Tibial artery (tissue), 4 donors: ENCODE results near the gene INPP5B.
"Not testable (repeated sequence)": the region's sequence is repeated elsewhere in the genome, so short reads cannot be mapped to it uniquely, and the experiment has no call there.

Experiments used
- DNase-seq, 2 donors: peaks; one replicate each; pipeline ENCODE4 v3.0.0-alpha.2; 2019
- H3K27ac ChIP-seq, 2 donors: fragments of 200-600 bp; sonication (generic) in 1 of 2; 1 replicate in 1 of 2; 2 replicates in 1 of 2; pipeline ENCODE4 v1.5.1; 2018 to 2019; ENCODE audit warnings: mild to moderate bottlenecking in 1 of 2
- H3K27me3 ChIP-seq, 2 donors: fragments of 200-600 bp; sonication (generic) in 1 of 2; one replicate each; pipeline versions ENCODE4 v1.5.1 to v1.6.0; 2016 to 2019
- H3K36me3 ChIP-seq, 3 donors: fragments of 200-600 bp; sonication (generic) in 2 of 3; one replicate each; pipeline ENCODE4 v1.5.1; 2016 to 2019; ENCODE audit warnings: mild to moderate bottlenecking in 2 of 3
- H3K4me1 ChIP-seq, 4 donors: fragments of 200-600 bp; sonication (generic) in 2 of 4; 1 replicate in 3 of 4; 2 replicates in 1 of 4; pipeline ENCODE4 v1.5.1; 2016 to 2019
- H3K4me3 ChIP-seq, 2 donors: fragments of 200-600 bp; sonication (generic) in 1 of 2; 1 replicate in 1 of 2; 2 replicates in 1 of 2; pipeline ENCODE4 v1.5.1; 2018 to 2019; ENCODE audit warnings: mild to moderate bottlenecking in 2 of 2
- H3K9me3 ChIP-seq, 3 donors: fragments of 200-600 bp; sonication (generic) in 1 of 3; one replicate each; pipeline ENCODE4 v1.5.1; 2016 to 2019
- intact Hi-C: fragments of 100-400 bp; cut with DNase I; formaldehyde crosslinking; loops from one replicate; pipeline ENCODE4 v1.15.0; 2023; ENCODE audit warnings: low total_unique reads
- TF ChIP-seq, protein P1 (sequence below), 2 experiments: fragments of 200-600 bp in 1 of 2; fragments of 450-650 bp in 1 of 2; IDR thresholded peaks; one replicate each; pipeline ENCODE4 v1.5.1; 2017 to 2019; ENCODE audit warnings: antibody characterized with exemption in 2 of 2, mild to moderate bottlenecking in 1 of 2, moderate library complexity in 1 of 2

The INPP5B gene

DNA sequence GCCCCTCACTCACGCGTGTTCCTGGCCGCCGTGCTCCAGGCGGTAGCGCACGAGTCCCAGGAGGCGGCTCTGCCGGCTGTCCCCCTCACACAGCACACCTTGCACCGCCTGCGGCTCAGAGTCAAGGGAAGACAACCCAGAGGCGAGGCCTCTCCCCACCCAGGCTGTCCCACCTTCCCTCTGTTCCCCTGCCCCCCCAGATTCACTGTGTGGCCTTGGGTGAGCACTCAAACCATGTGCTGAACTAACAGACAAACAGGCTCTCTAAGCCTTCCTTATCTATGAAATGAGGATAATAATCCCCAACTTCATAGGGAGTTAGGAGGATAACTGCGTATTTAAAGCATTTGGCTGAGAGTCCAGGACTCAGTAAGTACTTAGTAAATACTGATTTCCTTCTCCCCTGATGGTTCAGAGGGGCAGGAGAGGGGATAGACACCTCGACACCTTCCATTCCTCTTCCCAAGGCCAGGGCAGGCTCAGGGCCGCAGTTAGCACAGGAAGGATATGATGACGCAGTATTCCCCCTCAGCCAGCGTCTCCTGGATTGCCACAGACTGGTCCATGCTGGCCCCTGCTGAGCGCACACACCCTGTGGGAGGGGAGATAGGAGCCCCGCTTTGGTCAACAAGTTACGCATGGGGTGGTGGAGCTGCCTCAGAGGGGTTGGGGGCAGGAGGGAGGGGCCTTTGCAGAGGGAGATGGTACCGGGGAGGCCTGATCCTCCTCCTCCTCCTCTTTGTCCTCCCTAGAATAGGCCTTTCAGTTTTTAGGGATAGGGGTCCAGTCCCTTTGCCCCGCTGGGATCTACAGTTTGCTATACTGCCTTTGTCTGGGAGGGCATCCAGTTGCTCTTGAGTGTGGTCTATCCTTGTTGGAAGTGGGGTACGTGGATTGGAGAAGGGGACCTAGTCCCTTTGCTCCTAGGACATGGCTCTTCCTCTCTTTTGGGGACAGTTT is 830 bp downstream of the INPP5B start:
- H3K9me3 ChIP-seq: no peaks in the 10 kb centered on the region
- H3K27ac ChIP-seq: peak overlapping the region; percentile 93 to 95
- peaks cover 15 to 27% (median 21%) of the 10 kb centered on the region in 3 donors for H3K36me3 ChIP-seq
- H3K4me3 ChIP-seq: peak overlapping the region; percentile 82 to 83
- peaks cover 0 to 24% (median 13%) of the 10 kb centered on the region in 4 donors for H3K4me1 ChIP-seq
- TF ChIP-seq, protein P1, sequence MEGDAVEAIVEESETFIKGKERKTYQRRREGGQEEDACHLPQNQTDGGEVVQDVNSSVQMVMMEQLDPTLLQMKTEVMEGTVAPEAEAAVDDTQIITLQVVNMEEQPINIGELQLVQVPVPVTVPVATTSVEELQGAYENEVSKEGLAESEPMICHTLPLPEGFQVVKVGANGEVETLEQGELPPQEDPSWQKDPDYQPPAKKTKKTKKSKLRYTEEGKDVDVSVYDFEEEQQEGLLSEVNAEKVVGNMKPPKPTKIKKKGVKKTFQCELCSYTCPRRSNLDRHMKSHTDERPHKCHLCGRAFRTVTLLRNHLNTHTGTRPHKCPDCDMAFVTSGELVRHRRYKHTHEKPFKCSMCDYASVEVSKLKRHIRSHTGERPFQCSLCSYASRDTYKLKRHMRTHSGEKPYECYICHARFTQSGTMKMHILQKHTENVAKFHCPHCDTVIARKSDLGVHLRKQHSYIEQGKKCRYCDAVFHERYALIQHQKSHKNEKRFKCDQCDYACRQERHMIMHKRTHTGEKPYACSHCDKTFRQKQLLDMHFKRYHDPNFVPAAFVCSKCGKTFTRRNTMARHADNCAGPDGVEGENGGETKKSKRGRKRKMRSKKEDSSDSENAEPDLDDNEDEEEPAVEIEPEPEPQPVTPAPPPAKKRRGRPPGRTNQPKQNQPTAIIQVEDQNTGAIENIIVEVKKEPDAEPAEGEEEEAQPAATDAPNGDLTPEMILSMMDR (IDR thresholded peaks at IDR 0.05): no peak
- no peaks in the 10 kb centered on the region for H3K27me3 ChIP-seq
- intact Hi-C loops: no loop called here
- DNase-seq: peak; percentile 85 to 90

DNA sequence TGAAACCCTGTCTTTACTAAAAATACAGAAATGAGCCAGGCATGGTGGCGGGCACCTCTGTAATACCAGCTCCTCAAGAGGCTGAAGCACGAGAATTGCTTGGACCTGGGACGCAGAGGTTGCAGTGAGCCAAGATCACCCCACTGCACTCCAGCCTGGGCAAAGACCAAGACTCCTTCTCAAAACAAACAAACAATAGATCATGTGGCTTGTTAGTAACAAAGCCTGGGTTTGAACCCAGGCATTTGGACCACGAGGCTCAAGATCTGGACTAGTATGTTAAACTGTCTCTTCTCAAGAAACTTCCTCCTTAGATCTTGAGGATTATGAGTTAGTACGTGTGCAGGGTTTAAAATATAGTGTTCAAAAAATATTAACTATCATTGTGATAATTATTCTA is 1.6 kb downstream of the INPP5B start:
- TF ChIP-seq, protein P1 (IDR thresholded peaks at IDR 0.05): no peak
- peak overlapping the region; percentile 82 to 83 for H3K4me3 ChIP-seq
- H3K27ac ChIP-seq: peak overlapping the region; percentile 93 to 95
- no peak for DNase-seq
- H3K27me3 ChIP-seq: no peaks in the 10 kb centered on the region
- intact Hi-C loops: no loop called here
- peaks cover 23 to 29% (median 29%) of the 10 kb centered on the region in 3 donors for H3K36me3 ChIP-seq
- H3K4me1 ChIP-seq: peaks cover 0 to 24% (median 15%) of the 10 kb centered on the region in 4 donors
- no peaks in the 10 kb centered on the region for H3K9me3 ChIP-seq

DNA sequence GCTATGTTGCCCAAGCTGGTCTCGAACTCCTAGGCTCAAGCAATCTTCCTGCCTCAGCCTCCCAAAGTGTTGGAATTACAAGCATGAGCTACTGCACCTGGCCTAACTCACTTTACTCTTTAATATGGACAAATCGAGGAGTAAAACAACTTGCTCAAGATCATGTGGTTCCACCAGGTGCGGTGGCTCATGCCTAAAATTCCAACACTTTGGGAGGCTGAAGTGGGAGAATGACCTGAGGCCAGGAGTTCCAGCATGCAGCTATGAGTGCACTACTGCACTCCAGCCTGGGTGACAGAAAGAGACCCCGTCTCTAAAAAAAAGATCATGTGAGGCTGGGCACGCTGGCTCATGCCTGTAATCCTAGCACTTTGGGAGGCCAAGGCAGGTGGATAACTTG is 2.0 kb downstream of the INPP5B start:
- H3K27me3 ChIP-seq: no peaks in the 10 kb centered on the region
- peaks cover 27 to 33% (median 33%) of the 10 kb centered on the region in 3 donors for H3K36me3 ChIP-seq
- no peak overlapping the region for H3K4me3 ChIP-seq
- no peak for DNase-seq
- H3K4me1 ChIP-seq: peaks cover 0 to 24% (median 15%) of the 10 kb centered on the region in 4 donors
- no peaks in the 10 kb centered on the region for H3K9me3 ChIP-seq
- TF ChIP-seq, protein P1 (IDR thresholded peaks at IDR 0.05): no peak
- H3K27ac ChIP-seq: peak overlapping the region in 1 of 2 donors; percentile 95
- intact Hi-C loops: no loop called here

DNA sequence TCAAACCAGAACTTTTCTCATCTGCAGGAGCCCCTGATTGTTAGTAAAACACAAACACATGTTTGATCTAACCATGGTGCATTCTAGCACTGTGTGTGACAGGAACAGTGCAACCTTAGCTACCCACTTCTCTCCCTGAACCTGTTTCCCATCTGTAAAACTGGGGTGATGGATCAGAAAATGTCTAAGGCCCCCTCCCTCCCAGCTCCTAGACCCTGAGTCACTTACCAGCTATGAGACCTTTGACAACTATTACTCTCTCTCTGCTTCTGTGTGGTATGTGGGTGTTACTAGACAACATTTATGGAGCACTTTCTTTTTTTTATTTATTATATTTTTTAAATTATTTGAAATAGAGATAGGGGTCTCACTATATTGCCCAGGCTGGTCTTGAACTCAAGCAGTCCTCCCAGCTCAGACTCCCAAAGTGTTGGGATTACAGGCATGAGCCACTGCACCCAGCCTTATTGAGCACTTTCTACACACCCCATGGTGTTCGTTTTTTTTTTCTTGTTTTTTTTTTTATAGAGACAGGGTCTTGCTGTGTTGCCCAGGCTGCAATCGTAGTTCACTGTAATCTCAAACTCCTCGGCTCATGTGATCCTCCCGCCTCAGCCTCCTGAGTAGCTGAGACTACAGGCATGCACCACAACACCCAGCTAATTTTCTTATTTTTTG is 2.6 kb downstream of the INPP5B start:
- Histone ChIP-seq H3K36me3 (peaks cover 31 to 38% (median 36%) of the 10 kb centered on the region in 3 donors), H3K27ac (no peak overlapping the region), H3K4me1 (peaks cover 0 to 24% (median 15%) of the 10 kb centered on the region in 4 donors), H3K27me3 (no peaks in the 10 kb centered on the region), H3K4me3 (no peak overlapping the region), H3K9me3 (no peaks in the 10 kb centered on the region)
- intact Hi-C loops: no loop called here
- DNase-seq: no peak
- TF ChIP-seq, protein P1 (IDR thresholded peaks at IDR 0.05): no peak

- intact Hi-C loops: no loop called here
- H3K36me3 ChIP-seq: peaks cover 62 to 74% (median 69%) of the 10 kb centered on the region in 3 donors
- H3K27ac ChIP-seq: no peak overlapping the region
These were observed 6.4 kb downstream of the INPP5B start for GRCh38 chr1:37940299-37940947.

DNA sequence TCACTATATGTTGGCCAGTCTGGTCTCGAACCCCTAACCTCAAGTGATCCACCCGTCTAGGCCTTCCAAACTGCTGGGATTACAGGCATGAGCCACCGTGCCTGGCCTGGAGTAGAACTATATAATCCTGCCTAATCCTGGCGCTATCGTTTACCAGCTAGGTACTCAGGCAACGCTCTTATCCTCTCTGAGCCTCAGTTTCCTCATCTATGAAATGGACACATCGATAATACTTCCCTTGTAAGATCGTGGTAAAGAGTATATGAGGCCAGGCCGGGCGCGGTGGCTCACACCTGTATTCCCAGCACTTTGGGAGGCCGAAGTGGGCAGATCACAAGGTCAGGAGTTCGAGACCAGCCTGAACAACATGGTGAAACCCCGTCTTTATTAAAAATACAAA is 10.1 kb downstream of the INPP5B start:
- DNase-seq, H3K27ac ChIP-seq, H3K27me3 ChIP-seq, H3K9me3 ChIP-seq, H3K4me3 ChIP-seq, intact Hi-C loops: not testable (repeated sequence)
- Histone ChIP-seq H3K4me1 (peaks cover 0 to 13% (median 2%) of the 10 kb centered on the region in 4 donors), H3K36me3 (peaks cover 49 to 67% (median 52%) of the 10 kb centered on the region in 3 donors)

More at GRCh38 chr1:37940299-37940947, 6.4 kb downstream of the INPP5B start:
- no peaks in the 10 kb centered on the region for H3K9me3 ChIP-seq
- no peak for DNase-seq
- TF ChIP-seq, protein P1 (IDR thresholded peaks at IDR 0.05): no peak
- H3K4me3 ChIP-seq: no peak overlapping the region
- H3K27me3 ChIP-seq: no peaks in the 10 kb centered on the region
- H3K4me1 ChIP-seq: peaks cover 0 to 13% (median 8%) of the 10 kb centered on the region in 4 donors
